Sciatic nerve (tissue), 2 donors: Measurements from ENCODE around the gene BABAM2. TPM values are rescaled to one million over a fixed set of nuclear protein-coding genes. Genes with fewer than 3 reads are reported as not detected.

Experiments
- ATAC-seq: fragments of 200-7000 bp; cut with Tn5 transposase; one replicate; pipeline ENCODE4 v1.9.1; 2020; ENCODE audit warnings: mild to moderate bottlenecking, moderate library complexity
- DNase-seq: peaks from one replicate; pipeline ENCODE4 v3.0.0-alpha.2; 2020; ENCODE audit warnings: low spot score
- intact Hi-C: fragments of 100-400 bp; cut with DNase I; formaldehyde crosslinking; loops from one replicate; pipeline ENCODE4 v1.14.2; 2022
- total RNA-seq: library from RNA; stranded (reverse); fragmentation: NEBNext Ultra II Directional; extraction: Animal tissue kit (Norgen Biotek cat#: 25700); gene quantifications from one replicate; pipeline ENCODE4 v1.2.1, GENCODE V29; 2021
- donor health status: DM: no; HTN: no; CAD: no.
- donor health status: DM: no; HTN: no; CAD: no.

Gene BABAM2
- total RNA-seq, 1 donor from 2014 or later: 38.2 TPM

- intact Hi-C loops: no loop called here
- no peak for DNase-seq
- no peak for ATAC-seq
Measured at GRCh38 chr2:28193630-28194403, 303.3 kb downstream of the BABAM2 start.

- DNase-seq (no peak), ATAC-seq (no peak)
- intact Hi-C loops: no loop called here
Measured at GRCh38 chr2:28199995-28200679, 309.6 kb downstream of the BABAM2 start.

GRCh38 chr2:28201671-28202180 is 311.2 kb downstream of the BABAM2 start:
- DNase-seq: no peak
- peak; percentile 78 for ATAC-seq
- intact Hi-C loops: no loop called here

DNA sequence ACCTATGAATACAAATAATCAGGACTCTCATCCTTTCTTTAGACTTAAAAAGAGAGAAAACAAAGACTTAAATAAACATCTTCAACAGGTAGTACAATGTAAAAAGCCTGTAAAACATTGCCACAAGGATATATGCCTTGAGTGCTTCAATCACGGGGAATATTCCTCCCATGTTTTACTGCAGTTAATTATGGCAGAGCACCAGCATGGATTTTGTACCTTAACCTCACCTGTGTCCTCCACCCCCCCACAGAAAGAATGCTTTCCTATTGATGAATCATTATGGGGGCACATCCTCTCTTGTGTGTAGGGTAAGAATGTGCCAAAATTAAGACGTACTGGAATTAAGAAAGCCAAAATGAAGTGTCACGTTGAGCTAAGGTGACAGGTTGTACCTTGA is 312.2 kb downstream of the BABAM2 start:
- ATAC-seq (no peak), DNase-seq (no peak)
- intact Hi-C loops: no loop called here

DNA sequence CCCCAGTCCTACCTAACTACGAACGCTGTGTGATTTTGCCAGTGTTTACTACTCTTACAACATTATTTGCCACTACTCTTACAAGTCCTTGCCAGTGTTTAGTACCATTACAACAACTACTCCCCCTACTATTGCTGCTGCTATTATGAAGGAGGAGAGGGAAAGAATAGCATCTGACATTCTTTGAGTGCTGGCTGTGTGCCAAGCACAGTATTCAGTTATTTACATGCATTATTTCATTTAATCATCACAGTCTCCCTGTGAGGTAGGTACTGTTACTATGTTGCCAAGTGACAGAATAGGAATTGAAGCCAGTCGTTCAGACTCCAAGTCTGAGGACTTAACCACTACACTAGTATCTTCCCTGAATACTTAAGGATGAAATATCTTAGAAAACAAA is 316.2 kb downstream of the BABAM2 start:
- intact Hi-C loops: no loop called here
- DNase-seq: no peak

DNA sequence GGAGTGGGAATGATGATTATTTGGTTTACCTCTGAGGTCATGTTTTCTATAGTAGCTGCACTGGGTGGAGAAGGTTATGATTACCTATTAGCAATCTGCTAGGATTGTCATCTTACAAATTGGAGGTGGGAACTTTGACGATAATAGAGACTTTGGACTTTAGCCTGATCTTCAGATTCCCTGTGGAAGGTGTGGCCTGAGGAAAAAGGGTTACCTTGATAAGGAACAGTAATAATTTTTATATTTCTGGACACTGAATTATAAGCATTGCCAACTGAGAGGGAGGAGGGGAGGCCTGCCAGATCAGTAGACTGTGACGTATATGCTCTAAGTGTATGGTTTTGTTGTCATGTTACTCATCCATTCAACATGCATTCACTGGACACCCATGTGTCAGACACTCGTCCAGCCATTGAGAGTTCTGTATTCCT is 318.7 kb downstream of the BABAM2 start:
- DNase-seq (no peak), ATAC-seq (no peak)
- intact Hi-C loops: no loop called here

More for the DNA sequence above, 316.2 kb downstream of the BABAM2 start:
- no peak for ATAC-seq

GRCh38 chr2:28209864-28210263 is 319.3 kb downstream of the BABAM2 start:
- DNase-seq (no peak), ATAC-seq (no peak)
- intact Hi-C loops: no loop called here

- ATAC-seq (no peak), DNase-seq (no peak)
- intact Hi-C loops: no loop called here
Measured at GRCh38 chr2:28210535-28210934, 320.0 kb downstream of the BABAM2 start.

DNA sequence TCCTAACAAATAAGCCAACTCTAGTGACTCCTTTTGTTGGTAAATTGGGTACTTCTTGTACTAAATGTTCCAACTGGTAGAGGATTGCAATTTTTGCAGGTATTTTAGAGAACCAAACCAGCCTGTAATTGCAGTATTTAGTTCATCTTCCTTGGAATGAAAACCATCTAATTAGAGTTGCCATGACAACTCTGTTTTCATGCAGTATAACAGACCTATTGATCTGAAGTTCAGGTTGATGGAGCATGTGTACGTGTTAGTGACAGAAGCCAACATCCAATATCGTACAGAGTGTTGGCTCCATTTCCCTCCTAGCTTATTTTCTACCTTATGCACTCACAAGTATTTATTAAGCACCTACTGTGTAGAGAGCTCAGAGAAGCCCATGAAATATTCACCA is 325.8 kb downstream of the BABAM2 start:
- DNase-seq (no peak), ATAC-seq (no peak)
- intact Hi-C loops: no loop called here

GRCh38 chr2:28217042-28217740 is 326.7 kb downstream of the BABAM2 start:
- DNase-seq: no peak
- intact Hi-C loops: no loop called here
- no peak for ATAC-seq

DNA sequence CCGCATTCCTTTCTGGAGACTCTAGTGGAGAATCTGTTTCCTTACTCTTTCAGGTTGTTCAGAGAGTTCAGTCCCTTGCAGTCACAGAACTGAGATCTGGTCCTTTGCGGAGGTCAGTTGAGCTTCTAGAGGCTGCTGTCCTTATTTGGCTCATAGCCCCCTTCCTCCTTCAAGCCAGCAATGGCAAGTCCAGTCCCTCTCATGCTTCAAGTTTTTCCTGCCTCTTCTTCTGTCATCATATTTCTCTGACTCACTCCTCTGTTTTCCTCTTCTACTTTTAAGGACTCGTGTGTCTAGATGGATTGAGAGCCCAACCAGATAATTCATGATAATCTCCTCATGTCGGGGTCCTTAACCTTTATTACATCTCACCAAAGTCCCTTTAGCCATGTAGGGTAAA is 328.6 kb downstream of the BABAM2 start:
- DNase-seq (no peak), ATAC-seq (no peak)
- intact Hi-C loops: no loop called here

- no peak for ATAC-seq
- no peak for DNase-seq
- intact Hi-C loops: no loop called here
Measured at GRCh38 chr2:28219758-28220368, 329.3 kb downstream of the BABAM2 start.

DNA sequence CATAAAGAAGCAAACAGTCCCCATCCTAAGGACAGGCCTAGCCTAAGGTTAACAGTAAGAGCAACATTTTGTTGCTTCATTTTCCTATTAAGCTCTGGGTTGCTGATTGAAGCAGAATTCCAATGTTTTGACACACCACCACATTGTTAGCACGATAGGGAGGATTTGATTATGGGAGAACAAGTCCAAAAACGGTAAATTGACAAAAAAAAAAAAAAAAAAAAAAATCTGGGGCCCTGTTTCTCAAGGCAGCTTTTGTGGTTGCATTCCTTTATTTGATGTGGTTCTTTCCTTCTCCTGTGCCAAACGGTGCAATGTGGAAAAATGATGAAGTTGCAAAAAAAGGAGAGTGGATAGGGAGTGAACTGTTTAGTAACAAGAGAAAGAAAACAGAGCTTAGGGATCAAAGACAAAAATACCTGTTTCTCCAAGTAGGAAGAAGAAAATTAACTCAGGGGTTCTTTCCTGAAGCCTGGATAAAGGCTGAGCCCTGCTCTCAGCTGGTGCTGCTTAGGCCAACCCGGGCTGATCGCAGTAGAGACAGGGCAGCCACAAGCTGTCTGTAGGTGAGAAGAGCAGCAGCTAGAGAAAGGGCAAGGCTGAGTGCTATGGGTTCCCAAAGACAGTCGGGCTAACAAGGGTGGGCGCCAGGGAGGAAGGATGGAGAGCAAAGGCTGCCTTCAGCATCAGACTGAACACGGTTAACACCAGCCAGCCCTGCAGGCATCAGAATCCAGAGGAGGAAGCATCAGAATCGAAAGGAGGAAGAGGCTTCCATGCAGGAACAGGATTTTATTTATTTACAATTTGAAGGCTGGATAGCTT is 334.3 kb downstream of the BABAM2 start:
- DNase-seq (no peak), ATAC-seq (peak; percentile 90)
- intact Hi-C loops: no loop called here

DNA sequence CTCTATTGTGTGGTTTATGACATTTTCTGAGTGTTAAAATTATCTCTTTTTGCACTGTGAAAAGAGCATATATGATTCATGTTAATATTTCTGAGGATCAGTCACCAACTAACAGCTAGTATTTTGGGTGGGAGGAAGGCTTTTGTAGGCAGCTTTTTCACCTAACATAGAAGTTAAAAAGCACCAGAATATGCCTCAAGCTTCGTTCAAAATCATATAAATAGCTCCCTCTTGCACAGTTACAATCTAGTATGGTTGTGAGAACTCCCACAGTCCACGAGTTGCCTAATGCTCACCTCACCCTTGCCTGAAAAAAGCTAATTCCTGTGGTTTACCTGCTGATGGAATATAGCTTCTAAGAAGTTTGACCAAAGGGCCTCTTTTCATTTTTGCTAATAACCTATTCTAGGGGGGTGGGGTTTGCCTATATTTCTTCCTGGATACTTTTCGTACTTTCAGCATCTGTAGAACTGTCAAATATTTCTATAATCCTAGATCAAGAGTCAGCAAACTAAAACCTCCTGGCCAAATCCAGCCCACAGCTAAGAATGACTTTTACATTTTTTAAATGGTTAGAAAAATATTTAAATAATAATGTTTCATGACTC is 335.0 kb downstream of the BABAM2 start:
- DNase-seq: no peak
- ATAC-seq: no peak
- intact Hi-C loops: no loop called here

GRCh38 chr2:28226558-28226957 is 336.0 kb downstream of the BABAM2 start:
- no peak for DNase-seq
- no peak for ATAC-seq
- intact Hi-C loops: no loop called here

GRCh38 chr2:28227498-28227897 is 337.0 kb downstream of the BABAM2 start:
- intact Hi-C loops: no loop called here
- no peak for DNase-seq
- no peak for ATAC-seq

DNA sequence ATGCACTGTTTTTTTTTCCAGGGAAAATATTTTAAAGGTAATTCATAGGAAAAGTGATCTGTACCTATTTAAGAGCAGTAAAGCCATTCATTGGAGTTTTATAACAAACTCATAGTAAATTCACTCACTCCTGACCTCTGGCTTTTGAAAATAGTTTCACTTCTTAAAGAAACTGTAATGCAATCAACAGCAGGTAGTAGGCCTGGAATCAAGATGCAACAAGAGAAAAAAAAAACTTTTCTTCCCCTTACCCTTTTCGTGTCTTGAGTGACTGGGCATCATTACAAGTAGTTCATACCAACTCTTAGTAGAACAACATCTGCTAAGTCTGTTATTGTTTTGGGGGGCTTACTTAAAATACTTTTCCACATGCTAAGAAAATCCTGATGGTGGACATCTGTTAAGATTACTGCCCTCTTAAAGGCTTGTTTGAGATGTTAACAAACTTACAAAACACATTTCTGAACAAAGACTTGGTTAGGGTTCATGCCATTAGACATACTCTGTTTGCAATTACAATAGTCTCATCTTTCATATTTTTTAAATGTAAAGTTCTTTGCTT is 338.0 kb downstream of the BABAM2 start:
- ATAC-seq: no peak
- no peak for DNase-seq
- intact Hi-C loops: no loop called here

- DNase-seq (no peak), ATAC-seq (no peak)
- intact Hi-C loops: no loop called here
Measured at GRCh38 chr2:28231110-28231631, 340.6 kb downstream of the BABAM2 start.
